ENCODE results near the gene VRTN.

Gene VRTN

DNA sequence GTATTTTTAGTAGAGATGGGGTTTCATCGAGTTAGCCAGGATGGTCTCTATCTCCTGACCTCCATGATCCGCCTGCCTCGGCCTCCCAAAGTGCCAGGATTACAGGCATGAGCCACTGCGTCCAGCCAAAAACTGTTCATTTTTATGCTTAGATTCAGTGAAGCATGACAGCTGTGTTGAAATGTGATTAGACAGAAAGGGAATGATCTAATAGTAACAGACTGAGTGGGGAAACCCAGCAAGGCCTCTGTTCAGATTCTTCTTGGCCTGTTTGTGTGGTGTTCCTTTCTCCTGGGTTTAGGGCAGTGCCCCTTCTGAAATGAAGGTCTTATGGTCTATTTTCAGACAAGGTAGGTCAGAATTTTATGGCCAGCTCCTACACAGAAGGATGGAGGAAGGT is 33.7 kb upstream of the VRTN start:
- TF ChIP-seq SIN3A (IDR thresholded peaks at IDR 0.05; ENCODE audit: borderline replicate concordance, insufficient read depth, low read length) (no peak), POLR2AphosphoS5 (IDR thresholded peaks at IDR 0.05; ENCODE audit: low read depth, low read length) (no peak), FOXP2 (optimal IDR thresholded peaks at IDR 0.05; ENCODE audit: borderline replicate concordance, extremely low read depth, extremely low read length, insufficient read depth) (no peak), TAF1 (IDR thresholded peaks at IDR 0.05; ENCODE audit: borderline replicate concordance, insufficient read depth, low read length) (no peak)
- TF ChIP-seq, protein P1, sequence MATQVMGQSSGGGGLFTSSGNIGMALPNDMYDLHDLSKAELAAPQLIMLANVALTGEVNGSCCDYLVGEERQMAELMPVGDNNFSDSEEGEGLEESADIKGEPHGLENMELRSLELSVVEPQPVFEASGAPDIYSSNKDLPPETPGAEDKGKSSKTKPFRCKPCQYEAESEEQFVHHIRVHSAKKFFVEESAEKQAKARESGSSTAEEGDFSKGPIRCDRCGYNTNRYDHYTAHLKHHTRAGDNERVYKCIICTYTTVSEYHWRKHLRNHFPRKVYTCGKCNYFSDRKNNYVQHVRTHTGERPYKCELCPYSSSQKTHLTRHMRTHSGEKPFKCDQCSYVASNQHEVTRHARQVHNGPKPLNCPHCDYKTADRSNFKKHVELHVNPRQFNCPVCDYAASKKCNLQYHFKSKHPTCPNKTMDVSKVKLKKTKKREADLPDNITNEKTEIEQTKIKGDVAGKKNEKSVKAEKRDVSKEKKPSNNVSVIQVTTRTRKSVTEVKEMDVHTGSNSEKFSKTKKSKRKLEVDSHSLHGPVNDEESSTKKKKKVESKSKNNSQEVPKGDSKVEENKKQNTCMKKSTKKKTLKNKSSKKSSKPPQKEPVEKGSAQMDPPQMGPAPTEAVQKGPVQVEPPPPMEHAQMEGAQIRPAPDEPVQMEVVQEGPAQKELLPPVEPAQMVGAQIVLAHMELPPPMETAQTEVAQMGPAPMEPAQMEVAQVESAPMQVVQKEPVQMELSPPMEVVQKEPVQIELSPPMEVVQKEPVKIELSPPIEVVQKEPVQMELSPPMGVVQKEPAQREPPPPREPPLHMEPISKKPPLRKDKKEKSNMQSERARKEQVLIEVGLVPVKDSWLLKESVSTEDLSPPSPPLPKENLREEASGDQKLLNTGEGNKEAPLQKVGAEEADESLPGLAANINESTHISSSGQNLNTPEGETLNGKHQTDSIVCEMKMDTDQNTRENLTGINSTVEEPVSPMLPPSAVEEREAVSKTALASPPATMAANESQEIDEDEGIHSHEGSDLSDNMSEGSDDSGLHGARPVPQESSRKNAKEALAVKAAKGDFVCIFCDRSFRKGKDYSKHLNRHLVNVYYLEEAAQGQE (IDR thresholded peaks at IDR 0.05; ENCODE audit: insufficient read depth in 1 of 2, low read depth in 2 of 2, low read length in 2 of 2): no peak

DNA sequence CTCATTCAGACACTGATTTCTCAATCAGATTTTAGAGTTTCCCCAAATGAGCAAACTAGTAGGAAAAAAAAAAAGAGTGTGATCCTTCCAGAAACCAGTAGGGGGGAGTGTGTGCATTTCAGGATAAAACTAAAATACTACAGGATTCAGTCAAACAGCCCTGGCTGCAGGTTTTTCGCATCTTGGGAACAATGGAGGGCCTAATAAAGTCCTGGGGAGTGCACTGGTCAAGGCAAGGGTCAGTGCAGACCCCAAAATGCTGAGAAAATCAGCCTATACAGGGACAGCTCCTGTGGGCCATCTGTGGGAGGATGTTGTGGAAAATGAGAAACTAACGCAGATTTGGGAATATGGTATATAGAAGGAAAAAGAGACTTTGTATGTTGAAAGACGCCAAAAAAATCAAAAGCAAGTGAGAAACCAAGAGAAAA is 23.3 kb upstream of the VRTN start:
- TF ChIP-seq SIN3A (IDR thresholded peaks at IDR 0.05; ENCODE audit: borderline replicate concordance, insufficient read depth, low read length): no peak
- TF ChIP-seq POLR2AphosphoS5 (IDR thresholded peaks at IDR 0.05; ENCODE audit: low read depth, low read length): no peak
- no peak for TF ChIP-seq FOXP2 (optimal IDR thresholded peaks at IDR 0.05; ENCODE audit: borderline replicate concordance, extremely low read depth, extremely low read length, insufficient read depth)
- TF ChIP-seq, protein P1 (IDR thresholded peaks at IDR 0.05; ENCODE audit: insufficient read depth in 1 of 2, low read depth in 2 of 2, low read length in 2 of 2): no peak
- no peak for TF ChIP-seq TAF1 (IDR thresholded peaks at IDR 0.05; ENCODE audit: borderline replicate concordance, insufficient read depth, low read length)

DNA sequence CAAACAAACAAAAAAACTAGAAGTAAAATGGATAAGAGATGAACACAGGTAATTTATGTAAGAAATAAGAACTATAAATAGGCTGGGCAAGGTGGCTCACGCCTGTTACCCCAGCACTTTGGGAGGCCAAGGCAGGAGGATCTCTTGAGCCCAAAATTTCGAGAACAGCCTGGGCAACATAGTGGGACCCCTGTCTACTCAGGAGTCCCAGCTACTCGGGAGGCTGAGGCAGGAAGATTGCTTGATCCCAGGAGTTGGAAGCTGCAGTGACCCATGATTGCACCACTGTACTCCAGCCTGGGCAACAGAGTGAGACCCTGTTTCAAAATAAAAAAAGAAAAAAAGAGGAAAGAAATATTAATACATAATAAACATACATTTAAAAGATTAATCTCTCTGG is 22.8 kb upstream of the VRTN start:
- TF ChIP-seq TAF1 (IDR thresholded peaks at IDR 0.05; ENCODE audit: borderline replicate concordance, insufficient read depth, low read length) (no peak), SIN3A (IDR thresholded peaks at IDR 0.05; ENCODE audit: borderline replicate concordance, insufficient read depth, low read length) (no peak), POLR2AphosphoS5 (IDR thresholded peaks at IDR 0.05; ENCODE audit: low read depth, low read length) (no peak), FOXP2 (optimal IDR thresholded peaks at IDR 0.05; ENCODE audit: borderline replicate concordance, extremely low read depth, extremely low read length, insufficient read depth) (no peak)
- TF ChIP-seq, protein P1 (IDR thresholded peaks at IDR 0.05; ENCODE audit: insufficient read depth in 1 of 2, low read depth in 2 of 2, low read length in 2 of 2): no peak

DNA sequence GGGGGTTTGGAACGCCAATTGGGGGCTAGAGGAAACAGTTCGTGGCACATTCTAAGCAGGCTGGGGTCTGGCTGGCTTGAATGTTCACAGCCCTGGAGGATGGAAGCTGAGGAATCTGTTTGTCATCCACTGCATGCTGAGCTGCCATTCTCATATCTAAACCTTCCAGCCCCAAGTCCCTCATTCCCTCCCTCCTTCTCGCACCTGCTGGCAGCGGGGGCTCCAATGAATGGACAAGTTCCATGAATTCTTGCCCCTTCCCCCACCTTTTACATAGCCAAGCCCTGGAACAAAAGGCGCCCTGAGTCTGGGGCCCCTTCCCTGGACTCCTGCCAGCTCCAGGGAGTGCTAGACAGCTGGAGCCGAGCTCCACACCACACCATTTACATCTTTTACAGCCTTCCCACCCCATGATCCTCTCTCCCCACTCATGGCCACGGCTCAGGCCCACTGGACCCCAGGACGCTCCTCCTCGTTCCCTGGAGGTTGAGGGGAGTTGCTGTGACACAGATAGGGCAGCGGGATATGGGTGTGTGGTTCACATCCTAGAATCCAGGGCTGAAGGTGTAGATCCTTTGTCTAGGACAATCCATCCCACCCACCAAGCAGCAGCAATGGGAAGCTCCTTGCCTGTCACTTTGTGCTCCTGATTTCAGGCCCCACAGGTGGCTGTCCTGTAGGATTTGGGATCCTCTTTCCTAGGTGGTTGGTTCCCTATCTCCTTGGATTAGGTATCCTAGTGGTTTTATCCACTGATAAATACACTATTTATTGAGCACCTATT is 21.7 kb upstream of the VRTN start:
- TF ChIP-seq TAF1 (IDR thresholded peaks at IDR 0.05; ENCODE audit: borderline replicate concordance, insufficient read depth, low read length) (no peak), POLR2AphosphoS5 (IDR thresholded peaks at IDR 0.05; ENCODE audit: low read depth, low read length) (no peak), SIN3A (IDR thresholded peaks at IDR 0.05; ENCODE audit: borderline replicate concordance, insufficient read depth, low read length) (no peak), FOXP2 (optimal IDR thresholded peaks at IDR 0.05; ENCODE audit: borderline replicate concordance, extremely low read depth, extremely low read length, insufficient read depth) (no peak)
- TF ChIP-seq, protein P1 (IDR thresholded peaks at IDR 0.05; ENCODE audit: insufficient read depth in 1 of 2, low read depth in 2 of 2, low read length in 2 of 2): no peak

Measured in PFSK-1 (cell line).